Stimulated activated naive CD4-positive, alpha-beta T cell treated with Interleukin-2 at 50 U/mL for 16 hours (primary cell): Measurements from ENCODE around the gene NEK9.
"Not testable (repeated sequence)": the region's sequence is repeated elsewhere in the genome, so short reads cannot be mapped to it uniquely, and the experiment has no call there.

Experiments used
- DNase-seq: peaks from one replicate; lab custom pipeline; 2025; lab: John Stamatoyannopoulos, UW

NEK9 gene

GRCh38 chr14:75107186-75107585, 19.7 kb downstream of the NEK9 start:
- DNase-seq, result no peak

- DNase-seq, result no peak
Measured at GRCh38 chr14:75101491-75101890, 25.4 kb downstream of the NEK9 start.

DNA sequence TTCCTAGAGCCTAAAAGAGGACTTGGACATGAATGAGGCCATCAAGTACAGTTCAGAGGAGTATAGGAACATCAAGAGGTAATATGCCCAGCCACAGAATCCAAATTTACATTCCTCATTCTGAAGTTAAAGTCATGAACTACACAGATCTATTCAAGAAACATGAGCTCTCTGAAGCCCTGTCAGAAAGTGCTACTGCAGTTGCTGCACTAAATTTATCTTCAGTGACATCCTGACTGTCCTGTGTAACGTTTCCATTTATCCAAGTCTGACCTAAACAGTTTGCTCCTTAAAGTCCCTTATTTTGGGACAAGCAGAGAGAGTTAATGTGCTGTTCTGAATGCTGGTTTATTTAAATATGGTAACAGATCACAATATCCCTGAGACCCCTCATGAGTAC, 28.2 kb downstream of the NEK9 start:
- no peak for DNase-seq

DNA sequence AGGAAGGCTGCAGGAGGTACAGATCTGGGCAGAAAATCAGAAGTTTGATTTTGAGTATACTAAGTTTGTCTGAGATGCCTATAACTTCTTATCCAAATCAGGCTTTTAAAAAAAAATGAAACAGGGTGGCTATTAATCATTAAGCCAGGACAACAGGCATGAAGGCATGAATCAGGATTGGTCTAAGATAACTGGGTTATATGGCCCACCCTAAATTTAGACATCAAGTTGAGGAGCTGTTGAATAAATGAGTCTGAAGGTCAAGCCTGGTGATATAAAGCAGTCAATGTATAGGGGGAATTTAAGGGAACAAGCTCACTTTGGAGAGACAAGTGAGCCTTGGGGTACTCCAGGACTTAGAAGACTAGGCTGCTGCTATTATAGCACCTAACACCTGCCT, 28.6 kb downstream of the NEK9 start:
- DNase-seq, result no peak

GRCh38 chr14:75096959-75097358, 29.9 kb downstream of the NEK9 start:
- DNase-seq, result no peak

- no peak for DNase-seq
Measured at GRCh38 chr14:75095690-75096089, 31.2 kb downstream of the NEK9 start.

- DNase-seq, result no peak
Measured at GRCh38 chr14:75094896-75095295, 32.0 kb downstream of the NEK9 start.

DNA sequence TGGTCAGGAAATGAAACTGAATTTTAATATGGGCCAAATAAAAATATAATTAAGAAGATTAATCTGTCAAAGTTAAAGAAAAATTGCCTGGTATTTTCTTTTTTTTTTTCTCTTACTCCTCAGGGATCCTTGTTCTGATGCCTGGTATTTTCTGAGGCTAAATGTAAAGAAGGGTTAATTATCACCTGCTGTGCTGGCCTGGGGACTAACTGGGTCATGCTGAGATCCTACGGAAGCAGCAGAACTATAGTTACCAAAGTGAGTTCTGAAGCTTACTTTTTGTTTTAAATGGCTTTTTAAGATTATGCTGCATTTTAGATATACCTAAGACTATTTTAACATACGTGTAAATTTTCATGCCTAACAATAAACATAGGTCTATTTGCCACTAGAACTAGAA, 34.1 kb downstream of the NEK9 start:
- DNase-seq, result no peak

- no peak for DNase-seq
Measured at GRCh38 chr14:75091251-75091650, 35.6 kb downstream of the NEK9 start.

DNA sequence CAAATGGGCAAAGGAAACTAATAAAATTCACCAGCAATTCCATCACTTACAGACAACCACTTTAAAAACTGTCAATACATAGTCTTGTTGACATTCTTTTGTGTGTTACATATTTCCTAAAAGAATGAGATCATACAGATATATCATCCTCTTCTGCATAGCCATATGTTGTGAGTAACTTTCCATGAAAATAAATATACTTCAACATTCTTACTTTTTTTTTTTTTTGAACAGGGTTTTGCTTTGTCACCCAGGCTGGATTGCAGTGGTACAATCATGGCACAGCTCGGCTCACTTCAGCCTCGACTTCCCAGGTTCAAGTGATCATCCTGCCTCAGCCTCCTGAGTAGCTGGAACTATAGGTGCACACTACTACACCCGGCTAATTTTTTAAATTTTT, 36.5 kb downstream of the NEK9 start:
- DNase-seq, result no peak

DNA sequence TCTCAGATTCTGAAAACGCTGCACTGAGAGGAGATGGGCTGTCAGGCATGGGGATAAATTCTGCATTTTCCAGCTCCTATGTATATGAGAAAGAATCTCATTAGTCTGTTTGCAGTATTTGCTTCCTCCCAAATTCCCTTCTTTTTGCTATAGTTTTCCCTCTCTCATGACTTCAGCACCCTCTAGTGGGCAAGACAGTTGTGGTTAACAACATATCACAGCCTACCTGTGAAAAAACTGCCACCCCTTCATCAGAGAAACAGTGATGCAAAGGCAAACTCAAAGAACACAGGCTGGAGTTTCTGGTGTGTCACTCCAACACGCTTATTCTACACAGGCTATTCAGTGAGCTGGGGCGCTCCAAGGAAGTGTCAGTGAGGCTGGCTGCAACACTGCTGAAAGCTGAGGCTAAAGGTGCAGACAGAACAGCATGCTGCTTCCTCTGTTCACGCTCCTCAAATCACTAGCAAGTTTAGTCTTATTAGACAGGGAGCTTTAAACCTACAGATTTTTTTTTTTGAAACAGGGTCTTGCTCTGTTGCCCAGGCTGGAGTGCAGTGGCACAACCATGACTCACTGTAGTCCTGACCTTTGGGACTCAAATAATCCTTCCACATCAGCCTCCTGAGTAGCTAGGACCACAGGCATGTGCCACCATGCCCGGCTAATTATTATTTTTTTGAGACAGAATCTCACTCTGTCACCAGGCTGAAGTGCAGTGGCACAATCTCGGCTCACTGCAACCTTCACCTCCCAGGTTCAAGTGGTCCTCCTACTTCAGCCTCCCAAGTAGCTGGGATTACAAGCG, 38.1 kb downstream of the NEK9 start:
- no peak for DNase-seq

DNA sequence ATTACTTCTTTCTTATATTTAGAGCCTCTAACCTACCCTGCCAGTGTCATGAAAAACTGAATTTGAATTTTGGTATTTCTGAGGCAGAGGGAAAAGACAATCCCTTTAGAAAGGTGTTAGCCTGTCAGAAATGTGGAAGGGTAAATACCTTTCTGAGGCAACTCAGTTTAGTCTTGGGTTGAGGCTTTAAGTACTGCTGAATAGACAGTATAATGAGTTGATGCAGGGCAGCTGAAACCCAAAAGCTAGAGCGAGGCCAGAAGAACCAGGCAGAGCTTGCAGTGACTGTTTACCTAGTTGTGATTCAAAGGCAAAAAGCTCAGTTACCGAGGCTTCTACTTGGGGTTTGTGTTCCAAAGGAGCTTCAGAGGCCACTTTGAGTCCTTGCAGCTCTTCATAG, 38.7 kb downstream of the NEK9 start:
- DNase-seq, result no peak

DNA sequence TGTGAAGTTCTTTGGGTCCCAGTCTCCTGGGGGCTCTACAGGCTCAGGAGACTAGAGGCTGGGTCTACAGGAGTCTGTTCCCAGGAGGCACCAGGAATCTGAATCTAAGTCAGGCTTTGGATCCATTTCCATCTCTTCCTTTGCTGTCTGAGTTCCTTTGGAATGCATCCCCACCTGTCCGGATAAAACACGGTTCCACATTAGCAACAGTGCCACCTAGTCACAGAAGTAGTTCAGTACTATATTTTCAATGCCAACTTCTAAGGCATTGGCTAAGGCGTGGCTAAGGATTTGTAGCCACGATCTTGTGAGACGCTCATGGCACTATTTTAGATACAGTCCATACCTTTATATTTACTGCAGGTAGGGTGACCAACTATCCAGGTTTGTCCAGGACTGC, 42.3 kb downstream of the NEK9 start:
- no peak for DNase-seq

DNA sequence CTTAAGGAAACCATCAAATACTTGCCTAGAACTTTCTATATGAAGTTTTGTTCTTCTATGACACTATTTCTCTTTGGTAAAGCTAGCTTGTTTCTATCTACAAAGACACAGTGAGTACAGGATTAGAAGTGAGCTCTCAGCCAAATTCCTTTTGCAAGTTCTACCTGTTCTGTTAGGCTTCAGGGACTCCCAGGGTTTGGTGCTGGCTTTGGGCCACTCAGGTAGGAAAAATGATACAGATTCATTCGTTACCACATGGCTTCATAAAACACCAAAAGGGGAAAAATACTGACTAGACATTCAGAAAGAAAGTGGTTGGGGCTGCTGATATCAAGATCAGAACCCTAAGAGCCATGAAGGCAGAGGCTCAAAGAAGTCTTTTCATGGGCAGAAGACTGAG, 43.6 kb downstream of the NEK9 start:
- no peak for DNase-seq

- DNase-seq, result no peak
Measured at GRCh38 chr14:75081660-75082229, 45.1 kb downstream of the NEK9 start.

- DNase-seq, result no peak
Measured at GRCh38 chr14:75079521-75079920, 47.3 kb downstream of the NEK9 start.

DNA sequence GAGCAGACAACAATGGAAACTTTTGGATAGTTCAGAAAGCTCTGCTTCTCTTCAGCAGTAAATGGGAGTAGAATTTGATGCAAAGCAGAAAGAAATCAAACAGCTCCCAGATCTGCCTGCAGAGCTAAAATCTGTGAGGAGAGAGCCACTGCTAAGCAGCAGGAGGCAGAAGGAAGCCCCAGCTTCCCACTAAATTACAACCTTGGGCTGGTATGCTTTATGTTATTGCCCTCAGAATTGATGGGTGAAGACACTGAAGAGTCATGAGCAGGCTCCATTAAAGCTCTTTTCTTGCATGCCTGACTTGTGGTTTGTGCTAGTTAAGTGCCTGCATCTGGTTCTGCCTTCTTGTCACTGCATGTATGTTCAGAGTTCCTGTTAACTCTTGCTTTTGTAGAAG, 49.1 kb downstream of the NEK9 start:
- DNase-seq, result no peak

DNA sequence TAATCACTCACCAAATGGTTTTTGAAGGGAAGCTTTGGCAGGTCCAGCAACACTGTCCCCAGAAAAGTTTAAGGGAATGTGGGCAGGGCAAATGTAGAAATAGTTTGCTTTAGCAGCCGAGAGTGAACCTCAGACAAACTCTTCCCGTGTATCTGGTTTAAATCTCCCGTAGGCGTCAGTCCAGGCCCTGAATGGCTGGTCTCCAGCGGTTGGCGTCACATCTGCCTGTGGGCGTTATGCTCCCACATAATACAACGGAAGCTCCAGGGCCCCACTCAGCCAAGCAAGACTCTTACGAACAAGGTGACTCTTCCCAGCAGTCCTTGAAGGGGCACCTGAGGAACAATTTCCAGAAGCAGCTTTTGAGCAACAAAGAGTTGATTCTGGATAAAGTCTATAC, 56.5 kb downstream of the NEK9 start:
- no peak for DNase-seq

GRCh38 chr14:75069811-75070145, 57.1 kb downstream of the NEK9 start:
- DNase-seq, result no peak

GRCh38 chr14:75069121-75069810, 57.6 kb downstream of the NEK9 start, which contains the start of gene ZC2HC1C:
ZC2HC1C (plus strand) TSS chr14:75069641; CDS start chr14:75070574, 933 bp downstream.
- peak; percentile 53 for DNase-seq

- no peak for DNase-seq
Measured at GRCh38 chr14:75068294-75069120, 58.3 kb downstream of the NEK9 start.

DNA sequence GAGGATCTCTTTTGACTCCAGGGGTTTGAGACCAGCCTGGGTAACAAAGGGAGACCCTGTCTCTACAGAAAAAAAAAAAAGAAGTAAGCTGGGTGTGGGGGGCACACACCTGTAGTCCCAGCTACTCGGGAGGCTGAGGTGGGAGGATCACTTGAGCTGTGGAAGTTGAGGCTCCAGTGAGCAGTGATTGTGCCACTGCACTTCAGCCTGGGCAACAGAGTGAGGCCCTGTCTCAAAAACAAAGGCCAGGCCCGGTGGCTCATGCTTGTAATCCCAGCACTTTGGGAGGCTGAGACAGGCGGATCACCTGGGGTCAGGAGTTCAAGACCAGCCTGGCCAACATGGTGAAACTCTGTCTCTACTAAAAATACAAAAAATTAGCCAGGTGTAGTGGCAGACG, 59.1 kb downstream of the NEK9 start:
- not testable (repeated sequence) for DNase-seq
